Stimulated activated CD4-positive, alpha-beta T cell treated with anti-CD3 and anti-CD28 coated beads, Interleukin-2, amount 100 ng/mL, for 4 hours (primary cell): ENCODE results near the gene EFNA2.

Experiments
- DNase-seq: peaks from one replicate; pipeline ENCODE4 v3.0.0-alpha.2; 2020; ENCODE audit warnings: low read depth

EFNA2 gene

GRCh38 chr19:1260749-1261537 is 24.7 kb upstream of the EFNA2 start:
- DNase-seq = peak; percentile 98

- DNase-seq = no peak
These were observed 24.2 kb upstream of the EFNA2 start for GRCh38 chr19:1261538-1261797.

- no peak for DNase-seq
These were observed 23.7 kb upstream of the EFNA2 start for GRCh38 chr19:1261798-1262622.

- DNase-seq = no peak
These were observed 23.0 kb upstream of the EFNA2 start for GRCh38 chr19:1262623-1263123.

GRCh38 chr19:1263188-1263587 is 22.5 kb upstream of the EFNA2 start:
- no peak for DNase-seq

- DNase-seq = no peak
These were observed 20.7 kb upstream of the EFNA2 start for GRCh38 chr19:1264801-1265614.

- no peak for DNase-seq
These were observed 20.0 kb upstream of the EFNA2 start for GRCh38 chr19:1265615-1266128.

GRCh38 chr19:1266129-1266915 is 19.4 kb upstream of the EFNA2 start:
- peak; percentile 72 for DNase-seq

- no peak for DNase-seq
These were observed 18.7 kb upstream of the EFNA2 start for GRCh38 chr19:1266916-1267476.

- no peak for DNase-seq
These were observed 18.0 kb upstream of the EFNA2 start for GRCh38 chr19:1267477-1268225.

- DNase-seq = no peak
These were observed 17.2 kb upstream of the EFNA2 start for GRCh38 chr19:1268226-1269064.

- DNase-seq = peak; percentile 99
These were observed 16.6 kb upstream of the EFNA2 start, which contains the start of gene CIRBP for GRCh38 chr19:1269065-1269477. CIRBP (plus strand) TSS chr19:1269332; CDS start chr19:1270934, 1,602 bp downstream.

GRCh38 chr19:1269478-1270212 is 16.0 kb upstream of the EFNA2 start:
- peak; percentile 78 for DNase-seq

- DNase-seq = no peak
These were observed 15.3 kb upstream of the EFNA2 start for GRCh38 chr19:1270213-1270853.

GRCh38 chr19:1270854-1271527 is 14.7 kb upstream of the EFNA2 start:
- DNase-seq = no peak

- no peak for DNase-seq
These were observed 13.9 kb upstream of the EFNA2 start for GRCh38 chr19:1271528-1272422.
